ENCODE results near the gene SPPL2B. TPM values are rescaled to one million over a fixed set of nuclear protein-coding genes. Genes with fewer than 3 reads are reported as not detected.
A peak's percentile ranks its signal among the peaks of the same experiment; 100 is the strongest.

The SPPL2B gene
- total and polyA plus RNA-seq, 9 of the 15 experiments (the other 6 are each of a cell fraction or from before 2014, with no cell fraction given): 0.20 to 81.2 (median 15.1) TPM

GRCh38 chr19:2308114-2308556 is 20.3 kb upstream of the SPPL2B start, which contains the start of gene LINGO3 (continued):
- TF ChIP-seq MAX (CRISPR knock-in tag; IDR thresholded peaks at IDR 0.05): peak; percentile 83
- TF ChIP-seq USF1 (CRISPR knock-in tag; IDR thresholded peaks at IDR 0.05): peak; percentile 8; the same call in 1 of the 2 replicates
- no peak for TF ChIP-seq PTTG1 (tag; IDR thresholded peaks at IDR 0.05; ENCODE audit: low read depth)
- TF ChIP-seq SRSF1 (IDR thresholded peaks at IDR 0.05; ENCODE audit: low read depth, low read length): no peak
- no peak for TF ChIP-seq TGIF2 (CRISPR knock-in tag; IDR thresholded peaks at IDR 0.05)
- TF ChIP-seq ZNF699 (CRISPR knock-in tag; IDR thresholded peaks at IDR 0.05; ENCODE audit: insufficient replicate concordance): no peak
- peak; percentile 88 for TF ChIP-seq L3MBTL2 (IDR thresholded peaks at IDR 0.05)
- no peak for TF ChIP-seq CHAMP1 (IDR thresholded peaks at IDR 0.05)
- TF ChIP-seq FOXP1 (CRISPR knock-in tag; IDR thresholded peaks at IDR 0.05): peak; percentile 36; the same call in 1 of the 2 replicates
- TF ChIP-seq CCNT2 (IDR thresholded peaks at IDR 0.05; ENCODE audit: borderline replicate concordance, extremely low read depth, insufficient read length, low read depth, low read length): peak; percentile 29
- TF ChIP-seq CXXC5 (CRISPR knock-in tag; IDR thresholded peaks at IDR 0.05): peak; percentile 48; the same call in 1 of the 2 replicates
- TF ChIP-seq PRDM10 (IDR thresholded peaks at IDR 0.05; ENCODE audit: partially characterized antibody): peak; percentile 58
- no peak for TF ChIP-seq ZNF707 (CRISPR knock-in tag; conservative IDR thresholded peaks at IDR 0.05)
- TF ChIP-seq ZBTB5 (IDR thresholded peaks at IDR 0.05): no peak
- TF ChIP-seq NR1H2 (CRISPR knock-in tag; IDR thresholded peaks at IDR 0.05): no peak
- TF ChIP-seq CREBBP (IDR thresholded peaks at IDR 0.05; ENCODE audit: low read depth, low read length): no peak

Data from K562 (cell line).